Thyroid gland (tissue), 4 donors: ENCODE data around the gene POLR3K.

Source experiments
- POLR2A ChIP-seq, 2 donors: fragments of 450-650 bp; IDR thresholded peaks; one replicate each; pipeline ENCODE4 v1.6.1; 2017; ENCODE audit warnings: antibody characterized with exemption in 2 of 2, mild to moderate bottlenecking in 2 of 2, moderate library complexity in 1 of 2
- TF ChIP-seq, protein P1 (sequence below), 6 experiments: fragments of 200-600 bp in 3 of 6; fragments of 450-650 bp in 3 of 6; sonication (generic) in 3 of 6; IDR thresholded peaks; one replicate each; pipeline ENCODE4 v1.5.1; 2016 to 2019; ENCODE audit warnings: antibody characterized with exemption in 6 of 6, mild to moderate bottlenecking in 2 of 6, inconsistent platforms in 1 of 6, moderate library complexity in 1 of 6

DNA sequence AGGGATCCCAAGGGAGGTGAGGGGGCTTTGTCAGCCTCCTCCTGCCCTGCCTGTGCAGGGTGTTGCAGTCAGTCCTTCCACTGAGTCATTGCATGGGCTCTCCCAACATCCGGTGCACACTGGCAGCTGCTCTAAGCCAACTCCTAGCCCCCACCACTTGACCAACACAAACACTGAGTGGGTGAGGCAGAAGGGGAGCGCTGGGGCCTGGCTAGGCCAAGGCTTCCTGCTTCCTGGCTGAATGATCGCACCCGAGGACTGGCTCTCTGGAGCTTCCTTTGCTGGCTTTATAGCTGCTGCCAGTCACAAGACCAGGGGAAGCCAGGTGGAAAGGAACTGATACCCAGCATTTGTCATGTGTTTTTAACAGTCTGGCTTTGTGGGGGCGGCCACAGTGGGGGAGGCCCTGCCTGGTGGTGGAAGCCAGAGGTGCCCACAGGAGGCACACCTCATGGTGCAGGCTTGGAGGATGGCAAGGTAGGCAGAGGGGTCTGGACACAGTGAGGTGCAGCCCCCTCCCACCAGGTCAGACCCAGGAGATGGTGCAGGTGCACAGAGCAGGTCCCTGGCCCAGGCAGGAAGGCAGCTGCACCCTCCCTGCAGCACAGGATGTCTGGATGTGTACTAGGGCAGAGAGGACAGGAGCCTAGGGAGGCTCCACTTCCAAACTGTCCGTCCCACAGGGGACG is 31.5 kb upstream of the POLR3K start:
- TF ChIP-seq, protein P1, sequence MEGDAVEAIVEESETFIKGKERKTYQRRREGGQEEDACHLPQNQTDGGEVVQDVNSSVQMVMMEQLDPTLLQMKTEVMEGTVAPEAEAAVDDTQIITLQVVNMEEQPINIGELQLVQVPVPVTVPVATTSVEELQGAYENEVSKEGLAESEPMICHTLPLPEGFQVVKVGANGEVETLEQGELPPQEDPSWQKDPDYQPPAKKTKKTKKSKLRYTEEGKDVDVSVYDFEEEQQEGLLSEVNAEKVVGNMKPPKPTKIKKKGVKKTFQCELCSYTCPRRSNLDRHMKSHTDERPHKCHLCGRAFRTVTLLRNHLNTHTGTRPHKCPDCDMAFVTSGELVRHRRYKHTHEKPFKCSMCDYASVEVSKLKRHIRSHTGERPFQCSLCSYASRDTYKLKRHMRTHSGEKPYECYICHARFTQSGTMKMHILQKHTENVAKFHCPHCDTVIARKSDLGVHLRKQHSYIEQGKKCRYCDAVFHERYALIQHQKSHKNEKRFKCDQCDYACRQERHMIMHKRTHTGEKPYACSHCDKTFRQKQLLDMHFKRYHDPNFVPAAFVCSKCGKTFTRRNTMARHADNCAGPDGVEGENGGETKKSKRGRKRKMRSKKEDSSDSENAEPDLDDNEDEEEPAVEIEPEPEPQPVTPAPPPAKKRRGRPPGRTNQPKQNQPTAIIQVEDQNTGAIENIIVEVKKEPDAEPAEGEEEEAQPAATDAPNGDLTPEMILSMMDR (IDR thresholded peaks at IDR 0.05) = peak in 1 of 6 experiments; percentile 8
- peak in 1 of 2 donors; percentile 71 for TF ChIP-seq POLR2A (IDR thresholded peaks at IDR 0.05)
